Esophagus squamous epithelium (tissue), 4 donors: ENCODE measurements around the gene ENHO.

Source experiments
- POLR2A ChIP-seq, 4 donors: fragments of 450-650 bp; IDR thresholded peaks; one replicate each; pipeline ENCODE4 v1.6.1; 2017; ENCODE audit warnings: antibody characterized with exemption in 4 of 4, mild to moderate bottlenecking in 4 of 4, moderate library complexity in 3 of 4
- TF ChIP-seq, protein P1 (sequence below), 6 experiments: fragments of 450-650 bp in 4 of 6; fragments of 200-600 bp in 2 of 6; sonication (generic) in 2 of 6; IDR thresholded peaks; one replicate each; pipeline ENCODE4 v1.5.1; 2016 to 2019; ENCODE audit warnings: antibody characterized with exemption in 6 of 6, mild to moderate bottlenecking in 4 of 6, moderate library complexity in 4 of 6

GRCh38 chr9:34500623-34501267, 22.0 kb downstream of the ENHO start:
- TF ChIP-seq, protein P1, sequence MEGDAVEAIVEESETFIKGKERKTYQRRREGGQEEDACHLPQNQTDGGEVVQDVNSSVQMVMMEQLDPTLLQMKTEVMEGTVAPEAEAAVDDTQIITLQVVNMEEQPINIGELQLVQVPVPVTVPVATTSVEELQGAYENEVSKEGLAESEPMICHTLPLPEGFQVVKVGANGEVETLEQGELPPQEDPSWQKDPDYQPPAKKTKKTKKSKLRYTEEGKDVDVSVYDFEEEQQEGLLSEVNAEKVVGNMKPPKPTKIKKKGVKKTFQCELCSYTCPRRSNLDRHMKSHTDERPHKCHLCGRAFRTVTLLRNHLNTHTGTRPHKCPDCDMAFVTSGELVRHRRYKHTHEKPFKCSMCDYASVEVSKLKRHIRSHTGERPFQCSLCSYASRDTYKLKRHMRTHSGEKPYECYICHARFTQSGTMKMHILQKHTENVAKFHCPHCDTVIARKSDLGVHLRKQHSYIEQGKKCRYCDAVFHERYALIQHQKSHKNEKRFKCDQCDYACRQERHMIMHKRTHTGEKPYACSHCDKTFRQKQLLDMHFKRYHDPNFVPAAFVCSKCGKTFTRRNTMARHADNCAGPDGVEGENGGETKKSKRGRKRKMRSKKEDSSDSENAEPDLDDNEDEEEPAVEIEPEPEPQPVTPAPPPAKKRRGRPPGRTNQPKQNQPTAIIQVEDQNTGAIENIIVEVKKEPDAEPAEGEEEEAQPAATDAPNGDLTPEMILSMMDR (IDR thresholded peaks at IDR 0.05), result peak; percentile 89 to 100 (median 92)
- no peak for TF ChIP-seq POLR2A (IDR thresholded peaks at IDR 0.05)
